GM18526 (cell line): ENCODE measurements around the gene CIZ1.

Source experiments
- POLR2A ChIP-seq: IDR thresholded peaks from 3 replicates; pipeline ENCODE4 v1.6.1; 2011; ENCODE audit not compliant: insufficient read length; ENCODE audit errors: extremely low read depth

The CIZ1 gene

GRCh38 chr9:128182893-128183588, 8.3 kb downstream of the CIZ1 start:
- TF ChIP-seq POLR2A: no peak

- TF ChIP-seq POLR2A: no peak
These were observed 10.9 kb downstream of the CIZ1 start for GRCh38 chr9:128180447-128180846.

GRCh38 chr9:128180001-128180400, 11.4 kb downstream of the CIZ1 start:
- TF ChIP-seq POLR2A: no peak

GRCh38 chr9:128178806-128179431, 12.5 kb downstream of the CIZ1 start:
- no peak for TF ChIP-seq POLR2A

- TF ChIP-seq POLR2A: no peak
These were observed 15.6 kb downstream of the CIZ1 start for GRCh38 chr9:128175726-128176125.

GRCh38 chr9:128175102-128175563, 16.2 kb downstream of the CIZ1 start:
- TF ChIP-seq POLR2A: no peak

GRCh38 chr9:128174062-128174461, 17.3 kb downstream of the CIZ1 start:
- no peak for TF ChIP-seq POLR2A

- no peak for TF ChIP-seq POLR2A
These were observed 21.4 kb downstream of the CIZ1 start for GRCh38 chr9:128169925-128170324.

- TF ChIP-seq POLR2A: no peak
These were observed 21.9 kb downstream of the CIZ1 start for GRCh38 chr9:128169492-128169891.

GRCh38 chr9:128168731-128169308, 22.6 kb downstream of the CIZ1 start:
- TF ChIP-seq POLR2A: no peak

- TF ChIP-seq POLR2A: no peak
These were observed 24.2 kb downstream of the CIZ1 start for GRCh38 chr9:128167209-128167608.

GRCh38 chr9:128166169-128166568, 25.2 kb downstream of the CIZ1 start:
- TF ChIP-seq POLR2A: no peak

GRCh38 chr9:128164307-128164885, 27.0 kb downstream of the CIZ1 start:
- TF ChIP-seq POLR2A: no peak

GRCh38 chr9:128163523-128164306, 27.7 kb downstream of the CIZ1 start:
- no peak for TF ChIP-seq POLR2A

GRCh38 chr9:128163027-128163515, 28.3 kb downstream of the CIZ1 start:
- no peak for TF ChIP-seq POLR2A
